GM06990 (cell line): ENCODE measurements around the gene THSD4.

Experiments
- DNase-seq: peaks from one replicate; pipeline ENCODE4 v3.0.0-alpha.2; 2011; ENCODE audit not compliant: insufficient read length; ENCODE audit errors: extremely low read depth
- H3K27me3 ChIP-seq: replicated peaks from 2 replicates; pipeline ENCODE4 v1.6.0; 2011; ENCODE audit warnings: low read length; ENCODE audit not compliant: control insufficient read depth, insufficient read depth
- H3K36me3 ChIP-seq: 2 replicates; pipeline ENCODE4 v1.5.1; 2011; ENCODE audit warnings: low read length; ENCODE audit not compliant: control insufficient read depth, insufficient read depth
- H3K4me3 ChIP-seq: replicated peaks from 2 replicates; pipeline ENCODE4 v1.5.1; 2011; ENCODE audit warnings: low read depth, mild to moderate bottlenecking, control low read depth, low read length
- CTCF ChIP-seq: IDR thresholded peaks from 2 replicates; pipeline ENCODE4 v1.5.1; 2011; ENCODE audit warnings: low read length, control low read depth, mild to moderate bottlenecking, inconsistent platforms; ENCODE audit not compliant: insufficient read depth, poor library complexity, severe bottlenecking

The THSD4 gene

GRCh38 chr15:71463156-71463665 is 347.9 kb downstream of the THSD4 start:
- no peaks in the 10 kb centered on the region for H3K27me3 ChIP-seq
- no peaks in the 10 kb centered on the region for H3K36me3 ChIP-seq
- no peak for DNase-seq
- H3K4me3 ChIP-seq: no peak overlapping the region
- no peak for TF ChIP-seq CTCF

GRCh38 chr15:71465131-71465955 is 350.1 kb downstream of the THSD4 start:
- no peak for TF ChIP-seq CTCF
- no peak for DNase-seq
- no peaks in the 10 kb centered on the region for H3K27me3 ChIP-seq
- no peaks in the 10 kb centered on the region for H3K36me3 ChIP-seq
- H3K4me3 ChIP-seq: no peak overlapping the region

GRCh38 chr15:71468715-71469114 is 353.4 kb downstream of the THSD4 start:
- H3K27me3 ChIP-seq: no peaks in the 10 kb centered on the region
- H3K4me3 ChIP-seq: no peak overlapping the region
- TF ChIP-seq CTCF: no peak
- DNase-seq: no peak
- H3K36me3 ChIP-seq: no peaks in the 10 kb centered on the region

GRCh38 chr15:71469413-71469812 is 354.1 kb downstream of the THSD4 start:
- H3K4me3 ChIP-seq: no peak overlapping the region
- no peaks in the 10 kb centered on the region for H3K27me3 ChIP-seq
- no peak for DNase-seq
- no peak for TF ChIP-seq CTCF
- no peaks in the 10 kb centered on the region for H3K36me3 ChIP-seq

- no peak for TF ChIP-seq CTCF
These were observed 356.1 kb downstream of the THSD4 start for GRCh38 chr15:71471347-71471746.

More at GRCh38 chr15:71471347-71471746, 356.1 kb downstream of the THSD4 start:
- no peak for DNase-seq
- Histone ChIP-seq H3K27me3 (no peaks in the 10 kb centered on the region), H3K36me3 (no peaks in the 10 kb centered on the region), H3K4me3 (no peak overlapping the region)
